Esophagus muscularis mucosa (tissue), 4 donors: ENCODE measurements around the gene KRT36.

Experiments used
- EP300 ChIP-seq: sonication (generic); formaldehyde crosslinking; IDR thresholded peaks from one replicate; pipeline ENCODE4 v1.6.1; 2017; ENCODE audit warnings: antibody characterized with exemption
- POLR2A ChIP-seq: fragments of 450-650 bp; IDR thresholded peaks from one replicate; pipeline ENCODE4 v1.6.1; 2017; ENCODE audit warnings: antibody characterized with exemption, moderate library complexity, mild to moderate bottlenecking, low read depth
- POLR2AphosphoS5 ChIP-seq, 2 donors: sonication (generic); formaldehyde crosslinking; IDR thresholded peaks; one replicate each; pipeline ENCODE4 v1.6.1; 2017; ENCODE audit warnings: antibody characterized with exemption in 2 of 2
- TF ChIP-seq, protein P1 (sequence below), 3 experiments: fragments of 200-600 bp in 2 of 3; fragments of 450-650 bp in 1 of 3; sonication (generic) in 2 of 3; IDR thresholded peaks; one replicate each; pipeline ENCODE4 v1.5.1; 2017 to 2019; ENCODE audit warnings: antibody characterized with exemption in 3 of 3, mild to moderate bottlenecking in 2 of 3, moderate library complexity in 1 of 3

DNA sequence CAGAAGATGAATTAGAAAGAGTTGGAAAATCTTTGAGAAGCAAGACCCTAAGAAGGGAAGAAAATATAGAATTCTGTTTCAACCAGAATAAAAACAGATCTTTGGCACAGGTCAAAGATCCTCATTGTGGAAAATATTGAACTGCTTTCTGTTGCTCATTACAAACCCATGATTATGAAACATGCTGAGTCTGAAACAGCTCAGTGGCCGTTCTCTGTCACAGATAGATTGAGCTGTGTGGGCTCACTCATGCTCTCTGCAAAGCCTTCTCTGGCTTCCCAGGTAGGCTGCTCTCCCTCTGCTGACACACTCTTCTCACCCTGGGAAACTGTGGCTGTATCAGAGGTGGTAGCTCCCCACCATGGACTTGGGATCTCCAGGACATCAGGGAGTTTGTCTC lies 45.5 kb downstream of the KRT36 start:
- TF ChIP-seq POLR2AphosphoS5 (IDR thresholded peaks at IDR 0.05) (no peak), EP300 (no peak), POLR2A (no peak)
- TF ChIP-seq, protein P1, sequence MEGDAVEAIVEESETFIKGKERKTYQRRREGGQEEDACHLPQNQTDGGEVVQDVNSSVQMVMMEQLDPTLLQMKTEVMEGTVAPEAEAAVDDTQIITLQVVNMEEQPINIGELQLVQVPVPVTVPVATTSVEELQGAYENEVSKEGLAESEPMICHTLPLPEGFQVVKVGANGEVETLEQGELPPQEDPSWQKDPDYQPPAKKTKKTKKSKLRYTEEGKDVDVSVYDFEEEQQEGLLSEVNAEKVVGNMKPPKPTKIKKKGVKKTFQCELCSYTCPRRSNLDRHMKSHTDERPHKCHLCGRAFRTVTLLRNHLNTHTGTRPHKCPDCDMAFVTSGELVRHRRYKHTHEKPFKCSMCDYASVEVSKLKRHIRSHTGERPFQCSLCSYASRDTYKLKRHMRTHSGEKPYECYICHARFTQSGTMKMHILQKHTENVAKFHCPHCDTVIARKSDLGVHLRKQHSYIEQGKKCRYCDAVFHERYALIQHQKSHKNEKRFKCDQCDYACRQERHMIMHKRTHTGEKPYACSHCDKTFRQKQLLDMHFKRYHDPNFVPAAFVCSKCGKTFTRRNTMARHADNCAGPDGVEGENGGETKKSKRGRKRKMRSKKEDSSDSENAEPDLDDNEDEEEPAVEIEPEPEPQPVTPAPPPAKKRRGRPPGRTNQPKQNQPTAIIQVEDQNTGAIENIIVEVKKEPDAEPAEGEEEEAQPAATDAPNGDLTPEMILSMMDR (IDR thresholded peaks at IDR 0.05), result no peak
